ENCODE measurements around the gene CAMK1D.

CAMK1D gene

DNA sequence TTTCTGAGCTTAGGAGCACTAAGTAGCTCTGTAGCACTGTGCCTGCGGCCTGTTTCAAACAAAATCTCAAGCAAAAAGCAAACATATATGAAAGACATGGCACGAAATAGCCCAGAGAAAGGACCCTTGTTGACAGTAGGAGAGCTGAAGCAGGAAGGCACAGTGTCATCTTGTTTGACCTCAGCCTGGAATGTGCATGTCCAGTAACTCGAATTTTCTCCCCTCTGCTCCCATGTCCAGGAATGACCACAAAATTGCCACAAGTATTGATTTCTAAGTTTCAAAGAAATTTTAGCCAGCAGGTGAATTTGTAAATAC is 351.2 kb downstream of the CAMK1D start:
- no peaks in the 10 kb centered on the region for H3K36me3 ChIP-seq
- no peak for TF ChIP-seq CTCF (IDR thresholded peaks at IDR 0.05)
- peaks cover 0 to 44% (median 29%) of the 10 kb centered on the region in 4 donors for H3K4me1 ChIP-seq
- peak overlapping the region; percentile 38 to 72 for H3K27ac ChIP-seq
- no peak overlapping the region for H3K4me3 ChIP-seq
- no peaks in the 10 kb centered on the region for H3K9me3 ChIP-seq
- DNase-seq = no peak
- intact Hi-C loops (cut with DNase I; ENCODE audit: low total_unique reads) = no loop called here
- no peaks in the 10 kb centered on the region for H3K27me3 ChIP-seq

- no peak for DNase-seq
- H3K4me1 ChIP-seq = peaks cover 0 to 51% (median 31%) of the 10 kb centered on the region in 4 donors
- intact Hi-C loops (cut with DNase I; ENCODE audit: low total_unique reads) = no loop called here
These were observed 352.3 kb downstream of the CAMK1D start for GRCh38 chr10:12701696-12702095.

GRCh38 chr10:12702215-12702770 is 352.9 kb downstream of the CAMK1D start:
- intact Hi-C loops (cut with DNase I; ENCODE audit: low total_unique reads) = no loop called here
- Histone ChIP-seq H3K4me3 (no peak overlapping the region), H3K4me1 (peaks cover 0 to 56% (median 36%) of the 10 kb centered on the region in 4 donors), H3K9me3 (no peaks in the 10 kb centered on the region), H3K27ac (no peak overlapping the region), H3K36me3 (no peaks in the 10 kb centered on the region), H3K27me3 (no peaks in the 10 kb centered on the region)
- TF ChIP-seq CTCF (IDR thresholded peaks at IDR 0.05) = no peak
- no peak for DNase-seq

More at GRCh38 chr10:12701696-12702095, 352.3 kb downstream of the CAMK1D start:
- Histone ChIP-seq H3K36me3 (no peaks in the 10 kb centered on the region), H3K27me3 (no peaks in the 10 kb centered on the region), H3K27ac (peak overlapping the region in 1 of 2 donors; percentile 9), H3K4me3 (no peak overlapping the region), H3K9me3 (no peaks in the 10 kb centered on the region)
- TF ChIP-seq CTCF (IDR thresholded peaks at IDR 0.05) = no peak

- H3K4me3 ChIP-seq = no peak overlapping the region
- H3K27ac ChIP-seq = peak overlapping the region; percentile 22 to 47
- no peaks in the 10 kb centered on the region for H3K27me3 ChIP-seq
- DNase-seq = no peak
- no peaks in the 10 kb centered on the region for H3K36me3 ChIP-seq
- H3K9me3 ChIP-seq = no peaks in the 10 kb centered on the region
- no peak for TF ChIP-seq CTCF (IDR thresholded peaks at IDR 0.05)
- intact Hi-C loops (cut with DNase I; ENCODE audit: low total_unique reads) = no loop called here
- H3K4me1 ChIP-seq = peaks cover 0 to 60% (median 40%) of the 10 kb centered on the region in 4 donors
These were observed 353.8 kb downstream of the CAMK1D start for GRCh38 chr10:12703126-12703525.

DNA sequence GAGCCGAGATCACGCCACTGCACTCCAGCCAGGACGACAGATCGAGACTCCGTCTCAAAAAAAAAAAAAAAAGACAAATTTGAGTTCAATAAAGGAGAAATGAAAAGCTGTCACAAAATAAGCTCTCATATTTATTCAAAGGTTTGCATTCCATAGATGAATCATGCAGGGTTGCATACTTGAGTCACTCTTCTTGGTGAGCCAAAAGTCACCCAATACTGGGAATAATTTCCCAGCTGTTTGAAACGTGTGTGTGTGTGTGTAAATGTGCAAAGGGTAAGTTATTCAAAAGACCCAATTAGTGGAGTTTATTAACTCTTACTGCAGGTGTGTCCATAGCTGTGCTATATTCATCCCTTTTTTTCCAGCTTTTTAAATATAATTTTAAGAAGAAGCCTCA is 354.5 kb downstream of the CAMK1D start:
- Histone ChIP-seq H3K4me3 (no peak overlapping the region), H3K9me3 (no peaks in the 10 kb centered on the region), H3K36me3 (no peaks in the 10 kb centered on the region), H3K4me1 (peaks cover 0 to 65% (median 44%) of the 10 kb centered on the region in 4 donors), H3K27ac (peak overlapping the region; percentile 22 to 47), H3K27me3 (no peaks in the 10 kb centered on the region)
- intact Hi-C loops (cut with DNase I; ENCODE audit: low total_unique reads) = no loop called here
- DNase-seq = no peak
- no peak for TF ChIP-seq CTCF (IDR thresholded peaks at IDR 0.05)

- no peak for TF ChIP-seq CTCF (IDR thresholded peaks at IDR 0.05)
- intact Hi-C loops (cut with DNase I; ENCODE audit: low total_unique reads) = no loop called here
- Histone ChIP-seq H3K27ac (peak overlapping the region in 1 of 2 donors; percentile 47), H3K4me3 (no peak overlapping the region), H3K9me3 (no peaks in the 10 kb centered on the region), H3K4me1 (peaks cover 0 to 65% (median 46%) of the 10 kb centered on the region in 4 donors), H3K36me3 (no peaks in the 10 kb centered on the region), H3K27me3 (no peaks in the 10 kb centered on the region)
- no peak for DNase-seq
These were observed 355.1 kb downstream of the CAMK1D start for GRCh38 chr10:12704488-12704887.
